Esophagus squamous epithelium (tissue), 5 donors: Measurements from ENCODE around the gene CENPP. TPM values are rescaled to one million over a fixed set of nuclear protein-coding genes. Genes with fewer than 3 reads are reported as not detected.

ENCODE experiments used
- DNase-seq: peaks from one replicate; lab custom pipeline; 2025; lab: John Stamatoyannopoulos, UW
- H3K27ac ChIP-seq, 4 donors: fragments of 200-600 bp; sonication (generic); one replicate each; pipeline ENCODE4 v1.5.1; 2016 to 2019; ENCODE audit warnings: mild to moderate bottlenecking in 1 of 4
- H3K27me3 ChIP-seq, 4 donors: fragments of 200-600 bp; sonication (generic); 1 replicate in 3 of 4; 2 replicates in 1 of 4; pipeline versions ENCODE4 v1.5.1 to v1.6.0; 2017 to 2021; ENCODE audit warnings: antibody characterized with exemption in 1 of 4
- H3K36me3 ChIP-seq, 3 donors: fragments of 200-600 bp; sonication (generic); one replicate each; pipeline ENCODE4 v1.5.1; 2016 to 2019
- H3K4me1 ChIP-seq, 3 donors: fragments of 200-600 bp; sonication (generic); one replicate each; pipeline ENCODE4 v1.5.1; 2017 to 2019
- H3K4me3 ChIP-seq, 4 donors: fragments of 200-600 bp; sonication (generic); 1 replicate in 3 of 4; 2 replicates in 1 of 4; pipeline ENCODE4 v1.5.1; 2016 to 2019; ENCODE audit warnings: mild to moderate bottlenecking in 2 of 4, moderate library complexity in 1 of 4
- H3K9me3 ChIP-seq, 3 donors: fragments of 200-600 bp; sonication (generic); one replicate each; pipeline ENCODE4 v1.5.1; 2016 to 2019
- CTCF ChIP-seq, 6 experiments: fragments of 450-650 bp in 4 of 6; fragments of 200-600 bp in 2 of 6; sonication (generic) in 2 of 6; IDR thresholded peaks; one replicate each; pipeline ENCODE4 v1.5.1; 2016 to 2019; ENCODE audit warnings: antibody characterized with exemption in 6 of 6, mild to moderate bottlenecking in 4 of 6, moderate library complexity in 4 of 6
- POLR2A ChIP-seq, 4 donors: fragments of 450-650 bp; IDR thresholded peaks; one replicate each; pipeline ENCODE4 v1.6.1; 2017; ENCODE audit warnings: antibody characterized with exemption in 4 of 4, mild to moderate bottlenecking in 4 of 4, moderate library complexity in 3 of 4
- WGBS, 2 donors: methylation state at CpG; one replicate each; pipeline ENCODE4 v1.1.5; 2018; 5-methylcytosine and 5-hydroxymethylcytosine counted together
- intact Hi-C: fragments of 100-400 bp; cut with DNase I; formaldehyde crosslinking; loops from one replicate; pipeline ENCODE4 v1.15.0; 2022
- total RNA-seq, 4 donors: library from RNA; depleted of rRNA; stranded (reverse); fragments of >200 nt; gene quantifications; one replicate each; pipeline ENCODE4 v1.1.0, GENCODE V29; 2016
- donor health status: DM: yes; HTN: yes; CAD: no.

The CENPP gene
- total RNA-seq, 4 donors from 2014 or later: 6.0 to 10.7 (median 7.5) TPM

GRCh38 chr9:92637886-92638620, 312.3 kb downstream of the CENPP start:
- Histone ChIP-seq H3K4me3 (no peak overlapping the region), H3K27me3 (no peaks in the 10 kb centered on the region), H3K36me3 (peaks cover 40 to 100% (median 78%) of the 10 kb centered on the region in 3 donors), H3K4me1 (peaks cover 0 to 31% (median 5%) of the 10 kb centered on the region in 3 donors), H3K9me3 (no peaks in the 10 kb centered on the region), H3K27ac (peak overlapping the region in 1 of 4 donors; percentile 3)
- TF ChIP-seq POLR2A (IDR thresholded peaks at IDR 0.05) (no peak), CTCF (IDR thresholded peaks at IDR 0.05) (no peak)
- intact Hi-C loops: loop anchor here (10.0 kb wide), 1 partner anchor 303 kb away; no protein-coding TSS in a partner anchor
- 88 to 100% methylated on average over 5 to 11 of the region's 26 CpGs for WGBS, 2 donors
- no peak for DNase-seq

DNA sequence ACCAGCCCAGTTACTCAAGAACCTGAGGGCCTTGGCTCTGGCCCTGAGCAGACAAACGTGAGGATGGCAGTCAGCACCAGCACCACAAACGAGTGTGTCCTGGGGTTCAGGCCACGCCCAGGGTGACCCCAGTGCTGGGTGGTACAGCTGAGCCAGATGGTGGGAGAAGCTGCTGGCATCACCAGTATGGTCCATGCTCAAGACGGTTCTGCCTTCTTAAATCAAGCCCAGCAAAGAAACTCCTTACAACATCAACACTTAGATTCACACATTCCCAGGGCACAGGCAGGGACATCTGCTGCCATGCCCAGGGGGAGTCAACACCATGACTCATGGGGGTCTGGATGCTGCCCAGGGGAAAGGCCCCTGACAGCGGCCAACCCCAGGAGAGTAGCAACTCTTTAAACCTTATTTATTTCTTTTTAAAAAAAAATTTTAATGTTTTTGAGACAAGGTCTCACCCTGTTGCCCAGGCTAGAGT, 312.9 kb downstream of the CENPP start:
- Histone ChIP-seq H3K9me3 (no peaks in the 10 kb centered on the region), H3K27ac (peak overlapping the region in 1 of 4 donors; percentile 3), H3K36me3 (peaks cover 38 to 100% (median 76%) of the 10 kb centered on the region in 3 donors), H3K4me1 (peaks cover 0 to 37% (median 5%) of the 10 kb centered on the region in 3 donors), H3K4me3 (no peak overlapping the region), H3K27me3 (no peaks in the 10 kb centered on the region)
- intact Hi-C loops: loop anchor here (10.0 kb wide), 1 partner anchor 304 kb away; no protein-coding TSS in a partner anchor
- 64 to 83% methylated on average over 1 to 2 of the region's 5 CpGs for WGBS, 2 donors
- DNase-seq: no peak
- no peak for TF ChIP-seq CTCF (IDR thresholded peaks at IDR 0.05)

GRCh38 chr9:92639124-92639523, 313.4 kb downstream of the CENPP start:
- H3K36me3 ChIP-seq: peaks cover 34 to 100% (median 76%) of the 10 kb centered on the region in 3 donors
- WGBS, 2 donors: 93 to 97% methylated on average over 6 to 7 of the region's 7 CpGs
- H3K9me3 ChIP-seq: no peaks in the 10 kb centered on the region
- no peak for TF ChIP-seq CTCF (IDR thresholded peaks at IDR 0.05)
- no peak for TF ChIP-seq POLR2A (IDR thresholded peaks at IDR 0.05)
- intact Hi-C loops: loop anchor here (10.0 kb wide), 1 partner anchor 304 kb away; no protein-coding TSS in a partner anchor
- H3K27ac ChIP-seq: no peak overlapping the region
- DNase-seq: no peak
- peaks cover 0 to 37% (median 5%) of the 10 kb centered on the region in 3 donors for H3K4me1 ChIP-seq
- no peak overlapping the region for H3K4me3 ChIP-seq
- H3K27me3 ChIP-seq: no peaks in the 10 kb centered on the region

- H3K9me3 ChIP-seq: no peaks in the 10 kb centered on the region
- H3K4me1 ChIP-seq: peaks cover 0 to 33% (median 3%) of the 10 kb centered on the region in 3 donors
- WGBS, 2 donors: 94 to 95% methylated on average over 4 to 6 of the region's 9 CpGs
Observed at GRCh38 chr9:92639791-92640271, 314.1 kb downstream of the CENPP start.

More at GRCh38 chr9:92639791-92640271, 314.1 kb downstream of the CENPP start:
- Histone ChIP-seq H3K36me3 (peaks cover 32 to 100% (median 78%) of the 10 kb centered on the region in 3 donors), H3K27ac (no peak overlapping the region), H3K27me3 (no peaks in the 10 kb centered on the region), H3K4me3 (no peak overlapping the region)
- DNase-seq: no peak
- intact Hi-C loops: loop anchor here (10.0 kb wide), 1 partner anchor 305 kb away; no protein-coding TSS in a partner anchor
- TF ChIP-seq CTCF (IDR thresholded peaks at IDR 0.05) (no peak), POLR2A (IDR thresholded peaks at IDR 0.05) (no peak)
